ENCODE measurements around the gene GSE1. TPM values are rescaled to one million over a fixed set of nuclear protein-coding genes. Genes with fewer than 3 reads are reported as not detected.

Gene GSE1
- total RNA-seq, 1 donor from 2014 or later: 82.9 TPM

DNA sequence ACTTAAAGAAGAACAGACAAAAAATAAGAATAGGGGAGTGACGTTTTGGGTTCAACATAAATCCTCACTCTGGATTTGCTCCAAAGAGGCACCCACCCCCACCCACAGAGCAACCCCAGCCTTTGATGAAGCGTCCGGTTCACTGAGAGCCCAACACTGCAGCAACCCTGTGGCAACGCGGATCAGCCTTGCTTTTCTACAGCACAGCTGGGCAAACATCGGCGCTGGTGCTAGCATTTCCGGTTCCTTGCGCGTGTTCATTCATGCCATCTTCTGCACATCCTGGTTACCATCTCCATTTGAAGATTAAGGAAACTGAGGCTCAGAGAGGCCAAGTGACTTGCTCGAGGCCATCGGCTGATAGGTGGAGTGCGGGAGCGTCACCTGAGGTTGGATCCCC is 84.3 kb downstream of the GSE1 start:
- DNase-seq (ENCODE audit: low spot score): no peak

- no peak for DNase-seq (ENCODE audit: low spot score)
Measured at GRCh38 chr16:85698459-85698891, 85.4 kb downstream of the GSE1 start.

DNA sequence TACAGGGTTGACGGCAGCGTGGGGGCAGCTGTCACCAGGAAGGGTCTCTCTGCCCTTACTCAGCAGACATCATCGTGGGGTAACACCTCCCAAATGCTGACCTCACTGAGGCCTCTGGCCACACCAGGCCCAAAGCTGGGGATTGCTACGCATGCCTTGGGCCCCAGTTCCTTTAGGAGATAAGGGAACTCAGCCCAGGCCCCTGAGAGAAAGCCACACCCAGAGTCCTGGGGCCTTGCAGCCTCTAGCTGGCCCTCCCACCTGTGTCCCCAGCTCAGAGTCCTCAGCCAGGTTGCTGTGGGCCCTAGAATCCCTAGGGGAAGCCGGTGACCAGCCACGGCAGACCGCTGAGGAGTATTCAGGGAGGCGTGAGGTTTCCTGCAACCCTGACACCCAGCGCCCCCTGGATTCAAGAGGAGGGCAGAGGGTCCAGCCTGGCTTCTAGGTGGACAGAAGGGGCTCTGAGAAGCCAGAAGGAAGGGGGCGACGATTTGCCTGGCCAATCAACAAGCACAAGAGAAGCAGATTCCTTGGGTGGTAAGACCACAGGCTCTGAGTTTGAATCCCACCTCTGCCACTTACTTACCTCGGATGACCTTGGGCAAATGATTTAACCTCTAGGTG is 85.9 kb downstream of the GSE1 start:
- DNase-seq (ENCODE audit: low spot score): no peak

GRCh38 chr16:85699628-85700027 is 86.5 kb downstream of the GSE1 start:
- no peak for DNase-seq (ENCODE audit: low spot score)

GRCh38 chr16:85704011-85704410 is 90.9 kb downstream of the GSE1 start:
- no peak for DNase-seq (ENCODE audit: low spot score)

GRCh38 chr16:85704900-85705846 is 92.1 kb downstream of the GSE1 start:
- DNase-seq (ENCODE audit: low spot score): no peak

DNA sequence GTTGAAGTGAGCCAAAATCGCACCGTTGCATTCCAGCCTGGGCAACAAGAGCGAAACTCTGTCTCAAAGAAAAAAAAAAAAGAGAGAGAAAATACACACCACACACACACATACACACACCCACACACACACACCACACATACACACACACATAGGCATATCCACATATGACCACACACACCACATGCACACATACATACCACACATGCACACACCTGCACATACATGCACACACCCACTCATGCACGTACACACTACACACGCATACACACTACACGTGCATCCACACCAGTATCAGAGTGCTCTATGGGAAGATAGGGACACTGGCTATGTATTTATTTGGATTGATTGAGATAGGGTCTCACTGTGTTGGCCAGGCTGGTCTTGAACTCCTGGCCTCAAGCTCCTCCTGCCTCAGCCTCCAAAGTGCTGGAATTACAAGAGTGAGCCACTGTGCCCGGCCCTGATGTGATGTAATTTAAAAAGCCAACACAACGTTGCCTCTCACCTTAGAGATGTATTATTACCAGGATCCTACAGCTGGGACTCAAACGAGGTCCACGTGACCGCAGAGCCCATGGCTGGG is 93.4 kb downstream of the GSE1 start:
- no peak for DNase-seq (ENCODE audit: low spot score)

DNA sequence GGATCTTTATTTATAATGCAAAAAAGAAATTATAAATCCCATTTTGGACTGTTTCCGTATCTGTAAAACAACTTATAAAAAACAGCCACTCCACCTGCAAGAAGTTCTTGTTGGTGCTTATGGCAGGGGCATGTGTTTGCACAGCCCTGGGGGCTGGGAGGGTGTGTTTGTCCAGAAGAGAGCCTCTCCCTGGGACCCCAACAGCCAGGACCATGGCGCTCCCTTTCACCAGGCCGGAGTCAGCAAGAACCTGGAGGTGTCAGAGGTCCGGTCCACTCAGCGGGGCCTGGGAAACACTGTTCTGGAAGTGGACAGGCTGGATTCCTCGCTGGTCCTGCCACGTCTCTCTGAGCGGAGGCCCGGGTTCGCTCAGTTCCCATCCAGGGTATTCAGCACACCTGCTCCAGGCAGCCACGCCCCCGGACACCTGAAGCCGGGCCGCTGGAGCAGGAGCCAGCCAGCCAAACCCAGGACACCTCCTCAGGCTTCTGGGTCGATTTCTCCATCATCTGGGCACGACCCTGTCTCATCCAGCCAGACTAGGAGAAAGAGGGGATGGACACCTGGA is 94.5 kb downstream of the GSE1 start:
- no peak for DNase-seq (ENCODE audit: low spot score)

- DNase-seq (ENCODE audit: low spot score): no peak
Measured at GRCh38 chr16:85708338-85708737, 95.2 kb downstream of the GSE1 start.

DNA sequence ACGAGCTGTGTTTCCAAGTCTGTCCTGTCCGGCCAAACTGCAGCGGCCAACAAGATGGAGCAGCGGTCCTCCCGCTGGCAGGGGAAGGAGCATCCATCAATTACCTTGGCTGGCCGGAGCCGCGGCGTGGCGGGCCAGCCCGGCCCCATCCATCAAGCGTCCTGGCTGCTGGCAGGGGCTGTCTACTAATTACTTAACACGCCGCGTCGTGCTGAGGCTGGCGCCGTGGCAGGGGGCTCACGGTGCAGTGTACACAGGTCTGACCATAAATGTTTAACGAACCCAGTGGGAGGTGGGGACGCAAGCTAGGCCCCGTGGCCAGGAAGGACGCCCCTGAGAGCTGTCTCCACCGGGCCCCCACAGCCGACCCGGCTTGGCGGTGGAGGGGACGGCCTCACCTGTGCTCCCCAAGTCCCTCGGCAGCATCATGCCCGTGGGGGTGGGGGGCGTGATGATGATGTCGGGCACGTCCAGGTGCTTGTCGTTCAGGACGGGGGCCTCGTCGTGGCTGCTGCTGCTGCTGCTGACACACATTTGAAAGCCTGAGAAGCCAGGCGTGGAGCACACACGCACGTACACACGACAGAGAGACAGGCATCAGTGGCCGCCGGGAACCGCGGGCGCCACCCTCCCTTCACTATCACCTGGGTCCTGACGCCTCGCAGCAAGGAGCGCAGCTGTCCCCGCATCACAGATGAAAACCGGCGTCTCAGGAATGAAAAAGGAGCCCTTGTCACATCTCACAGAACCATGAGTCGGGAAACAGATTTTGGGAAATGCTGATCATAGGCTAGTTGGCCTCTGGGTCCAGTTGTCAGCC is 96.9 kb downstream of the GSE1 start:
- DNase-seq (ENCODE audit: low spot score): no peak

DNA sequence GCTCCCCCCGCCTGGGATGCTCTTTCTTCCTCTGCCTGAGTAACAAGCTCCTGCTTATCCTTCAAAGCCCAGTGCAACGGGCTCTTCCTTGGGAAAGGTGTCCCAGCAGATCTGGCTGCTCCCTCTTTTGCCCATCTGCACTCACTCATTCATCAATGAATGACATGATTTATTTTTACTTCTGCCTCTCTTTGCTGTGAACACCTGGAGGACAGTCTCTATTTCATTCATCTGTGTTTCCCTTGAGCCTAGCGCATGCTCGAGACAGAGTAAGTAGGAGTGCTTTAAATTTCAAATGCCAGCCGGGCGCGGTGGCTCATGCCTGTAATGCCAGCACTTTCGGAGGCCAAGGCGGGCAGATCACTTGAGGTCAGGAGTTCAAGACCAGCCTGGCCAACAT is 97.6 kb downstream of the GSE1 start:
- DNase-seq (ENCODE audit: low spot score): no peak

DNA sequence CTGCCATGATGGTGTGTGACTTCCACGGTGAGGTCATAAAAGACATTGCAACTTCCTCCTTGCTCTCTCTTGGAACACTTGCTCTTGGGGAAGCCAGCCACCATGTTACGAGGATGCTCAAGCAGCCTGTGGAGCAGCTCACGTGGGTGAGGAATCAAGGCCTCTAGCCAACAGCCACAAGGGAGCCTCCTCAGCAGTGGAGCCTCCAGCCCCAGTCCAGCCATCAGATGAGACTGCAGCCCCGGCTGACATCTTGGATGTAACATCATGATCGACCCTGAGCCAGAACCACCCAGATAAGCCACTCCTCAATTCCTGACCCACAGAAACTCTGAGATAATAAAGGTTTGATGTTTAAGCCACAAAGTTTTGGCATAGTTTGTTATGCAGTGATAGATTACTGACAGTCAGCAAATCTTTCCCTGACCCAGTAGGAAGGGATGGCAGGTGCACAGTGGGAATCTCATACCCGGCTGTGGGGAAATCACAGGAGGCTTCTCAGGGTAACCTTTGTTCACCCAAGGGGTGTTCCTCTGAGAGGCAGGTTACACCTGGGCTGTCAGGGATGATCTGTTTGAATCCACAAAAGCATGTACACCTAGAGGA is 99.0 kb downstream of the GSE1 start:
- no peak for DNase-seq (ENCODE audit: low spot score)

DNA sequence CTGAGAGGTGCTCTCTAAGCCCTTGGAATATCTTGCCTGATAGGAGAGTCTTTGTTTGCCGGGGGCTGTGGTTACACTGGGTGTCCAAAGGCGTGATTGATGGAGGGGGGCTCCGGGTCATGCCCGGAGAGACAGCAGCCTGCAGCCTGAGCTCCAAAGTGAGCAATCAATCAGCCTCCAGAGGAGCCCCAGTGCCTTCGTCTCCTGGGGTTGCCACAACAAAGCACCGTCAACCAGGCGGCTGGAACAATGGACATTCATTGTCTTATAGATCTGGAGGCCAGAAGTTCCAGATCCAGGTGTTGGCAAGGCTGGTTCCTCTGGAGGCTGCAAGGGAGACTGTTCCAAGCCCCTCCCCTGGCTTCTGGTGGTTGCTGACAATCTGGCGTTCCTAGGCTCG is 99.7 kb downstream of the GSE1 start:
- no peak for DNase-seq (ENCODE audit: low spot score)

GRCh38 chr16:85715169-85716021 is 102.3 kb downstream of the GSE1 start:
- no peak for DNase-seq (ENCODE audit: low spot score)

DNA sequence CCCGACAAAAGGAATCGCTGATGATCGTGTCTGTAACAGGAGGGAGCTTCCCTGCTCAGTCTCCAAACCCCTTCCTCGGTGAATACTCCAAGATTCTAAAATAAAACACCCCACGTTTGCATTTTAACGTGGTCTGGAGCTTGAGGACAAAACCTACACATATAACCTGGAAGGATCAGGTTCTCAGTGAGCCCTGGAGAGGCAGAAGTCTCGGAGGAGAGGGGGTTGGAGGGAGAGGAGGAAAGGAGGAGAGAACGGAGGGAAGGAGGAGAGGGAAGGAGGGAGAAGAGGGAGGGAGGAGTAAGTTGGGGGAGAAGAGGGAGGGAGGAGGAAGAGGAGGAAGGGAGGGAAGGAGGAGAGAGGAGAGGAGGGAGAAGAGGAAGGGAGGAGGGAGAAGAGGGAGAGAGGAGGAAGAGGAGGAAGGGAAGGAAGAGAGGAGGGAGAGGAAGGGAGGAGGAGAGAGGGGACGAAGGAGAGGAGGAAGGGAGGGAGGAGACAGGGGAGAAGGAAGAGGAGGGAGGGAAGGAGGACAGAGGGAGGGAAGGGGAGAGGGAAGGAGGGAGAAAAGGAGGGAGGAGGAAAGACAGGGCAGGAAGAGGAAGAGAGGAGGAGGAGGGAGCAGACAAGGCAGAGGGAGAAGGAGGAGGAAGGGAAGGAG is 103.0 kb downstream of the GSE1 start:
- no peak for DNase-seq (ENCODE audit: low spot score)

- DNase-seq (ENCODE audit: low spot score): no peak
Measured at GRCh38 chr16:85716680-85717038, 103.5 kb downstream of the GSE1 start.

DNA sequence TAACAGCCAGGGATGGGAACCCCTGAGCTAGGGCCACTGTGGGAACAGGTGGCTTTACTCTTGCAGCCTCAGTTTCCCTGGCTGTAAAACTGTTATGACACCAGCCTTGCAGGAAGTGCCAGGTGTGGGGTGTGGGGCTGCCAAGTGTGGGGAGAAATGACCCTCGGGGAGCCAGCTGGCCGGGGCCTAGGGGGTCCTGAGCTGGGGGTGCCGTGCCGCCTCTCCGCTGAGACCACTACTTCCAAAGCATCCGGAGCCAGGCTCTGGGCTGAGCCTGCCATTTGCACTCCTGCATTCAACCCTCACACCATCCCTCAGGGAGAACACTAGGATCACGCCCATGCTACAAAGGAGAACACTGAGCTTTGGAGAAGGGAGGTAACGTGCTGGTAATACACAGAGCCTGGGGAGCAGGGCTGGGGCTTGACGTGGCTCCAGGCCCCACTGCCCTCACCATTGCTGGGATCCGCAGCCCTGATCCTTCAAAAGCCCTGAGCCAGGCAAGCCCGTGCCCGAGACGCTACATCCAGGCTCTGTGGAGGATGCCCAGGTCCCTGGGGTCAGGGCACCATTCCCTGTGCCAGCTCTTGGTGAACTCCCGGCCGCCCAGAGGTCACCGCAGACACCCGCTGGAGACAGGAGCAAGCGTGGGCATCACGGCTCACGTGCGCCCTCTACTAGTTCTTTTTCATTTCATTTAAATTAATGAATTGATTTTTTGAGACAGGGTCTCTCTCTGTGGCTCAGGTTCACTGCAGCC is 104.5 kb downstream of the GSE1 start:
- DNase-seq (ENCODE audit: low spot score): peak; percentile 62

GRCh38 chr16:85718153-85718477 is 105.0 kb downstream of the GSE1 start:
- no peak for DNase-seq (ENCODE audit: low spot score)

- DNase-seq (ENCODE audit: low spot score): no peak
Measured at GRCh38 chr16:85718682-85719081, 105.6 kb downstream of the GSE1 start.

Measured in mucosa of gallbladder (tissue), 1 donor.